HG03280 (cell line): ENCODE data around the gene TM4SF5.
A peak's percentile ranks its signal among the peaks of the same experiment; 100 is the strongest.

Experiments
- ATAC-seq: cut with Tn5 transposase; IDR thresholded peaks from one replicate; pipeline ENCODE4 v1.9.1; 2021; ENCODE audit warnings: mild to moderate bottlenecking, moderate library complexity; ENCODE audit not compliant: unreplicated experiment

Gene TM4SF5

GRCh38 chr17:4823373-4824089 is 51.8 kb downstream of the TM4SF5 start:
- no peak for ATAC-seq

GRCh38 chr17:4827399-4827798 is 55.7 kb downstream of the TM4SF5 start:
- no peak for ATAC-seq

- peak; percentile 1 for ATAC-seq
Observed at GRCh38 chr17:4832829-4833177, 61.1 kb downstream of the TM4SF5 start.
